H1 (cell line): Measurements from ENCODE around the gene TANC1. TPM values are rescaled to one million over a fixed set of nuclear protein-coding genes. Genes with fewer than 3 reads are reported as not detected.

ENCODE experiments used
- KDM1A ChIP-seq: fragments of 200-600, 300-600 bp; sonication (generic); IDR thresholded peaks from 2 replicates; pipeline ENCODE4 v1.7.1; 2016; ENCODE audit warnings: mild to moderate bottlenecking, low read length, borderline replicate concordance
- polyA plus RNA-seq, 7 experiments: library from polyadenylated mRNA; depleted of rRNA in 3 of 7; stranded (reverse) in 5 of 7; unstranded in 2 of 7; fragments of >200 nt in 5 of 7; fragments of 200-250 nt in 2 of 7; gene quantifications; 1 replicate in 5 of 7; 2 replicates in 1 of 7; 4 replicates in 1 of 7; pipeline versions ENCODE4 v1.2.1 to v1.2.3, GENCODE V29; 2011 to 2013; ENCODE audit warnings: missing spikeins in 2 of 7, mixed read lengths in 2 of 7
- total RNA-seq: library from RNA; stranded (reverse); fragmentation: NEBNext Ultra II Directional; extraction: Animal tissue kit (Norgen Biotek cat#: 25700); gene quantifications from 2 replicates; pipeline ENCODE4 v1.2.1, GENCODE V29; 2021

The TANC1 gene
- total and polyA plus RNA-seq, 2 of the 8 experiments (the other 6 are each of a cell fraction or from before 2014, with no cell fraction given) = 4.1 to 7.6 TPM

- no peak for TF ChIP-seq KDM1A
These were observed 192.0 kb downstream of the TANC1 start (continued) for GRCh38 chr2:159160412-159160811.
